GM19035 (cell line): Measurements from ENCODE around the gene ATG9B.

Source experiments
- ATAC-seq: cut with Tn5 transposase; IDR thresholded peaks from one replicate; pipeline ENCODE4 v1.9.1; 2021; ENCODE audit not compliant: unreplicated experiment

The ATG9B gene

GRCh38 chr7:150971242-150972022 is 52.9 kb downstream of the ATG9B start:
- ATAC-seq: no peak

DNA sequence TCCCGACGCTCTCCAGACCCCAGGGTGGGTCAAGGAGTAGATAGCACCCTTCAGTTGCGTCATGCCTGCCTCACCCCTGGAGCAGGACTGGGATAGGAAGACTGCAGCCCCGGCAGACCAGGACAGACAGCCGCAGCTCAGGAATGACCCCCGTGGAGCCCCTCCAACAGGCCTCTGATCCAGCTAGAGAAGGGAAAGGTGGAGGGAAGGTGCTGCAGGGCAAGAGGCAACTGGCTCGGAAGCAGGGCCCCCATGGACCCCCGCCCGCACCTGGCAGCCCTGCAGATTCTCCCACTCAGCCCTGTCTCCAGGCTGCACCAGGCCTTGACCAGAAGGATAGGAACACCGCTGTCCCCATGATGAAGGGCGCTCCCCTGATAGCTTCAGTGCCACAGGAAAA is 53.9 kb downstream of the ATG9B start:
- ATAC-seq: no peak

DNA sequence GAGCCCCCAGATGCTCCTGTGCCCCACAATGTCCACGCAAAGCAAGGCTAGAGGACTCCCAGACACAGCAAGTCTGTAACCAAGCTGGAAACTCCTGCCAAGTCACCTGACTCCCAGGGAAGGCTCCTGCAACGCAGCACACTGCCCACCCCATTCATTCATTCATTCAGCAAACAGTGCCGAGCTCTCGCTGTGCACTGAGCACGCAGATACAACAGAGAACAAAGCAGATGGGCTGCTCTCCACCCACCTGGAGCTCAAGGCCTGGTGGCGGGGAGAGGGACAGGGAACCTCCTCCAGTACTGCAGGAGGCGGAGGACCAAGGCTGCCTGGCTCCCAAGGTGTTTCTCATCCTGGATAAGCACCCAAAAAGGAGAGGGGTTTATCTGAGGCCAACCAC is 54.8 kb downstream of the ATG9B start:
- ATAC-seq: no peak

DNA sequence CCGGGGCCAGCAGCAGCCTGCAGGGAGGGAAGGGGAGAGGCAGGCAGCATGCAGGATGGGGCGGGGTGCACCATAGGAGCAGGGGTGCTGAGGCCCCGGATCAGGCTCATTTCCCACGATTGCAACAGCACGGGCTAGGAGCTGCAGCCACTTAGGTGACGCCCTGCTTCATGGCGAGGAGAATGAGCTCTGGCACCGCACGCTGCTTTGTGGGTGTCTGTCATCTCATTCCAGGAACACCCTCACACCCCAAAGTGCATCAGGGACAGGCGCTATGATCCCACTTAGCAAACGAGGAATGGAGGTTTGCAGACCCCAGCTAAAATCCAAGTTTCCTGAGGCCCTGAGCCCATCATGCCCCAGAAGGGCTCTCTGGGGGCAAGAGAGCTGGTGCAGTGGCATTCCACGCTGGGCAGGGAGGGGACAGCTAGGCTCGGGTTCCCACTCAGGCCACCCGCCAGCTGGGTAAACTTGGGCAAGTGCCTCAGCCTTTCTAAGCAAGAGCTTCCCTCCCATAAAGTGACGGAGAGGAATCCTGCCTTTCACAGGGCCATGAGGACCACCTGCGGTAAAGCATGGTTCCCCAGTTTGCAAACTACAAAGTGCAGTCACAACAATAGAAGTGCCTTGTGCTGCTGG is 55.4 kb downstream of the ATG9B start:
- no peak for ATAC-seq

- no peak for ATAC-seq
Observed at GRCh38 chr7:150968056-150968733, 56.1 kb downstream of the ATG9B start.

GRCh38 chr7:150967349-150967748 is 56.9 kb downstream of the ATG9B start:
- ATAC-seq: no peak

GRCh38 chr7:150966002-150966401 is 58.3 kb downstream of the ATG9B start:
- no peak for ATAC-seq

GRCh38 chr7:150965273-150965830 is 58.9 kb downstream of the ATG9B start:
- ATAC-seq: no peak
